ELF-1 (cell line): ENCODE measurements around the gene GRB10.
A peak's percentile ranks its signal among the peaks of the same experiment; 100 is the strongest.

Experiments
- DNase-seq: peaks from one replicate; pipeline ENCODE4 v3.0.0-alpha.2; 2016; ENCODE audit warnings: low read depth, low spot score

The GRB10 gene

DNA sequence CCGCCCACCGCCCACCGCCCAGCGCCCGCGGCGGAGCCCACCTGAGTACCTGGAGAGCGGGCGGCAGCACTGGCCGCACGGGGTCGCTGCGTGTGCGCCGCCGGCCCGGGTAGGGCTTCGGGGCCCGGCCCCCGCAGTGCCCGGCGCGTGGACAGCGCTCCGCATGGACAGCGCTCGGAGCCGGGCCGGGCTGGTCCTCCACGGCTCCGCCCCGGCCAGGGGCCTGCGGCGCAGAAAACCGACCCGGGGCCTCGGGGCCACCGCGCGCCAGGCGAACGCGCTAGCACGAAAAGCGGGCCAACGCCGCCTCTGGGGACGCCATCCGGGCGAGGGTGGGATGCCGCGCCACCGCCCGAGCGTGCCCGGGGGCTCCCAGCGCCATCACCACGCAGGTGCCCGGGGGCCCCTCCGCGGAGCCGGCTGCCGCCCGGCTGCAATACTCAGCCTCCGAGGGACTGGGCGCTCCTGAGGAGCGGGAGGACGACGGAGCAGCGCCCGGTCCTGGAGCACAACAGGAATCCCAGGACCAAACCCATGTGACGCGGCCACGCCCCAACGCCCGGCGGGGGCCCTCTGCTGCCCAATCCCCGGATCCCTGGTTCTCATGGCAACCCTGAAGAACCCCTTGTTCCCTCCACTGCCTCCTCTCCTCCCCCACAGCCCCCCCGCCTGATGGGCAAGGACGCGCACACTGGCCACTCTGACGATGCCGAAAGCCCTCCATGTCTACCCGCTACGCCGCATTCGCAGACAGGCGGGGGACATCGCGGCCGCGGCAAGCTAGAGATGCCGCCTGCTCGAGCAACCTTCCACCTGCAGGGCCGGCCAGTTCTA, at the start of gene GRB10:
Gene GRB10, minus strand, starts transcription at position 522 of the 834 bp plus-strand sequence. CDS start 50,574 bp downstream, outside the sequence.
- peak; percentile 58 for DNase-seq

DNA sequence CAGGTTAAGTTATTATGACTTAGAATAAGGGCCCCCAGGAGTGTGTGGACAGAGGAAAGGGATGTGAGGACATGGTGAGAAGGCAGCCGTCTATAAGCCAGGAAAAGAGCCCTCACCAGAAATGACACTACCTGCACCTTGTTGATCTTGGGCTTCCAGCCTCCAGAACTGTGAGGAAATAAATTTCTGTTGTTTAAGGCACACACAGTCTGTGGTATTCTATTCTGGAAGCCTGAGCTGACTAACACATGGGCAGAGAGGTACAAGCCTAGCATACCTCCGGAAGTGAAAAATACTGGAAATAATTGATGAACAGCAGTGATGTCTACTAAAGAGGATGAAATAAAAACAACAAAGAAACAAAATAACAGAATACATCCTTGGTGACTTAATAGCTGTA, 46.1 kb upstream of the GRB10 start:
- DNase-seq = no peak

DNA sequence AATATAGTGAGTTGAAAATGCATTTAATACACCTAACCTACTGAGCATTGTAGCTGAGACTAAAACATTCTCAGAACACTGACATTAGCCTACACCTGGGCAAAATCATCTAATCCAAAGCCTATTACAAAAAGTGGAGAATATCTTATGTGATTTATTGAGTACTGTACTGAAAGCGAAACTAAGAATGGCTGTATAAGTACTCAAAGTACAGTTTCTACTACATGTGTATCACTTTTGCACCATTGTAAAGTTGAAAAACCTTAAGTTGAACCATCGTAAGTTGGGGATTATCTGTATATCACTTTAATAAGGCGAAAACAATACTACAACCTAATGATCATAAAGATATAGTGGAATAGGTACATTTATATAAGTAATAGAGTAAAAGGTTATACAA, 45.4 kb upstream of the GRB10 start:
- DNase-seq = no peak

DNA sequence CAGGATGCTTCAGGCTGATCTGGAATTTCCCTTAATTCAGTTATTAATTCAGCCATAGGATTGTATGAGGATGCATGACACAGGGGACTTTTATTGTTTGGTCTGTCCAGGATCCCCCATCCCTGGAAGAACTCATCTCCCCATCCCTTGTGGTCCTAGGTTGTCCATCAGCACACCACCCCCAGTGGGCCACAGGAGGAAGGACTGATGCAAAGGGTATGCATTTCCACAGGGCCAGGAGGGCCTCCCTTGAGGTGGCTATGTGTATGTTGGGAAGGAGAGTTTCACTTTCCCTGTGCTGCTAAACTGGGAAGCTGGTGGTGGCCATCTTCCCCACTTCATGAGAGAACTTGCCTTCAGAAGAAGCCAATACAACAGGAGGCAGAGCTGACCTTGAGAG, 44.6 kb upstream of the GRB10 start:
- DNase-seq = no peak

DNA sequence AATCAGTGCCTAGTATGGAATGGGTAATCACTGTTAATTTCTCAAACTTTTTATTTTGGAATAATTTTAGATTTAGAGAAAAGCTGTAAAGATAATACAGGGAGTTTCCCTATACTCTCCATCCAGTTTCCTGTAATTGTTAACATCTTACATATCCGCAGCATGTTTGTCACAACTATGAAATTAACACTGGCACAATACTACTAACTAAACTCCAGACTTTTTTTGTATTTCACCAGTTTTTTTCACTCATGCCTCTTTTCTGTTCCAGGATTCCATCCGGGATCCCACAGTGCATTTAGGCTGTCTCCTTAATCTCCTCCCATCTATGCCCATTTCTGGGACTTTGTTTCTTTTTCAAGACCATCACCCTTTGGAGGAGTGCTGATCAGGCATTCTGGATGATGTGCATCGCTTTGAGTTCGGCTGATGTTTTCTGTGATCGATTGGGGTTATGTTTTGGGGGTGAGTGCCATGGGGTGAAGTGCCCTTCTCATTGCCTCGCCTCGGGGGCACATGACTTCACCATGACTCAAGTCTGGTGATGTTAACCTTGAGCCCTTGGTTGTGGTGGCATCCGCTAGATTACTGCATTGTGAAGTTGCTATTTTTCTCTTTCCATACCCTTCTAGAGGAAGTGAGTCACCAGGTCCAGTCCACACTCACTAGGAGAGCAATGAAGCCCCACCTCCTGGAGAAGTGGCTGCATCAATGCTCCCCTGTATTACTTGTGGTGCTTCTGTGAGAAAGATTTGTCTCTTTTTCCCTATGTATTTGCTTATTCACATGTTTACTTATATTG, 43.9 kb upstream of the GRB10 start:
- DNase-seq = no peak

- DNase-seq = no peak
Measured at GRCh38 chr7:50825465-50825864, 42.8 kb upstream of the GRB10 start.

GRCh38 chr7:50824882-50825281, 42.2 kb upstream of the GRB10 start:
- peak; percentile 64 for DNase-seq

- DNase-seq = no peak
Measured at GRCh38 chr7:50822706-50823105, 40.0 kb upstream of the GRB10 start.

DNA sequence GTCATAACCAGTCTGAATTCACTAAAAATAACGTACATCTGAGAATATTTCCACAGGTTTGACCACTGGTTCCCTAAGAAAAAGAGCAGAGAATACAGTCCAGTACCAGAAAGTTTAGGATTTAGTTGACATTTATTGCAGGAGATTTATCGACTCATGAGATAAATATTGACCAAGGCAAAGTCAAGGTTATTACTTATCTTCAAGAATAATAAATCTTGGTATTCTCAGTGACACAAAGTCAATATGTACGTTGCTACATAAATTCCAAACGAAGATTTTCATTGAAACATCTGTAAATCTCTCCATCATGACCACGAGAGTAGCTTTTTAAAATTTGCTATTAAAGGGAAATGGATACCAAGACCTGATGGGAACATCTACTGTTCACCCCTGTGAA, 39.4 kb upstream of the GRB10 start:
- no peak for DNase-seq

DNA sequence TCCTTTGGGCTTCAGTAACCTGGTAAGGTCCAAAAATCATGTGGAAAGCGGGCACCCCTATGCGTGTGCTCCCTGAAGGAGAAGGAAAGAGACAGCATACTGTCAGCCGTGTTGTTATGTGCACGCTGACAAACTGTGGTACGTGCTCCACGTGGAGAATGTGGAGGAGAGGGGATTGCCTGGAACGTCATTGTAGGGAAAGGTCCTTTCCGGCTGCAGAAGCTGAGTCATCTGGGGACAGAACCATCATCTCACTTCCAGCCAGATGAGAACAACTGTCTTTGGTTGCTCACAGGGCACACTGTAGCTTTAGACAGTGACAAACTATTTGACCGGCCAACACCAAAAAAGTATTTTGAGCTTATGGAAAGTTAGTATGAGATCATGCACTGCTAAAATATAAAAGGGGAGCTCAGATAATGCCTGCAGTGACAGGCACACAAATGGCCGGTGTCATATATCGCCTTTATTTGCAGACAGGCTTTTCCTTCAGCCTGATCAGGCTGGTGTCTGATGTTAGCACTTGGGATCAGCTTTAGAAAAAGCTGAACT, 38.8 kb upstream of the GRB10 start:
- DNase-seq = no peak

DNA sequence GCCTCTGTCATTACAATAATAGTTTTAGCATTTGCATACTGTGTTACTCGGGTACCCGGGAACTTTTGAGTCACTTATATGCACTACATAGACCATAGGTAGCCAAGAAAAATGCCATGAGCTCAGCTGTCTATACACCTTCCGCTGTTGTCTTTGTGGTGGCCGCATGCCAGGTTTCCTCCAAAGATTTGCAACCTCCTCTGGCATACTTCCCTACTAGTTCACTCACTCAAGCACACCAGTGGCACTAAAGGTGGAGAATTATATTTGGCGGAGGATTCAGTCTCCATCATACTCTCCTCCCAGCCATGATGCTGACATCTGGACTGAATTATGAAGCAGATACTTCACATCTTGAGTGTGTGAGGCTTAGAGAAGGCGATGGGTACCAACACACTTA, 35.6 kb upstream of the GRB10 start:
- DNase-seq = no peak

GRCh38 chr7:50817561-50817960, 34.9 kb upstream of the GRB10 start:
- no peak for DNase-seq

- DNase-seq = no peak
Measured at GRCh38 chr7:50815138-50815537, 32.4 kb upstream of the GRB10 start.

- DNase-seq = no peak
Measured at GRCh38 chr7:50814166-50814565, 31.5 kb upstream of the GRB10 start.

GRCh38 chr7:50812841-50813475, 30.3 kb upstream of the GRB10 start:
- no peak for DNase-seq

DNA sequence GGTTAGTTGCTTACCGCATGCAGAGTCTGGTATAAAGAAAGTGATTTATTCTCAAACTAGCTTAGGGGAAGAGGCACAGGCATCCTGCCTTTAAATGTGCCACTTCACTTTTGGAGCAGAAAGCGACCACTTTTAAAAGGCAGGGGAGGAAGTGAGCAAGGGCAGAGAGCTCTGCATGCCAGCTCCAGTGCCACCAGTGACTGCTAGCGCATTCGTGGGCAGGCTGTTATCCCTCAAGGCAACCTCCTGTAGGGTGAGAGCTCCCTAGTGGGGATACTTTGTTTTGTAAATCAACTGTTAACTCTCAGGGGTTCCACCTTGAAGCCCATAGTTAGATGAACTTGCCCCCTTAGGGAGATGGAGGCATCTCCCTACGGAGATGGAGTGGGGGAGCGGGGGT, 29.4 kb upstream of the GRB10 start:
- no peak for DNase-seq

GRCh38 chr7:50808282-50808888, 25.7 kb upstream of the GRB10 start:
- DNase-seq = no peak

DNA sequence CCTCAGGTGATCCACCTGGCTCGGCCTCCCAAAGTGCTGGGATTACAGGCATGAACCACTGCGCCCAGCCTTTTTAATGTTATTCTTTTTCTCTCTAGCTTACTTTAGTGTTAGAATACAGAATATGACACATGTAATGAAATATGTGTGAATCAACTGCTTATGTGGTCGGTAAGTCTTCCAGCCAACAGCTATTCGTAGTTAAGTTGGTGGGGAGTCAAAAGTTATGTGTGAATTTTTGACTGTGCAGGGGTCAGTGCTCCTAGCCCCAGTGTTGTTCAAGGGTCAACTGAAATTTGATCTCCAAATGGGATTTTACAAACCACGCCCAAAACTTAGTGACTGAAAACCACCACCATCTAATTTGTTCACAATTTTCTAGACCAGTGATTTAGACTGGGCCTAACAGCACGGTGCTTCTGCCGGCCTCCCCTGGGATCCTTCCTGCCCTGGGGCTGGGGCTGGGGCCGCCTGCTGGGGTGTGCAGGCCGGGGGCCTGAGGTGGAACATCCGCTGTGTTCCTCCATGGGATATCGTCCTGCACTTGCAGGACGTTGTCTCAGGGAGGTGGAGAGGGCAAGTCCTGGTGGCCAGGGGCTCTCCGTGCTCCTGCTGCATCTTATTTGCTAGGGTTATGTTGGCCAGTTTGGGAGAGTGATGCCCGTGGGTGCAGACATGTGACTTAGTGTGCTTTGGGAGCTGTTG, 24.5 kb upstream of the GRB10 start:
- DNase-seq = no peak

DNA sequence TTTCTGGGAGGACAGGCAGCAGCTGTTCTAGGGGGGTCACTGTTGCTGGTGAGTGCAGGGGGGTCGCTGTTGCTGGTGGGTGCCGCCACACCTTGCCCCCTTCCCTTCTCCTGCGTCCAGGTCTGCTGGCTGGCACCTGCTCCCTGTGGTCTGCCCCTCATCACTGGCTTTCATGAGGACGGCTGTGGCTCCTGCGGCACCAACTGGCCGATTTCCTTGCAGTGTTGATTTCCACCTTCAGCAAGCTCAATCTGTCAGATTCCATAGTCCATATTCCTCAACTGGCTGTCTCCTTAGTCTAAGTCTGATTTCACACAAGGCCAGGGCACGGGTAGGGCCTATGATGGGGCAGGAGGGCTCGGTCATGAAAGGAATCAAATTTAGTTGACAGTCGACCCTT, 23.4 kb upstream of the GRB10 start:
- DNase-seq = no peak

GRCh38 chr7:50805447-50806125, 22.9 kb upstream of the GRB10 start:
- no peak for DNase-seq
